A549 (cell line): ENCODE results near the gene ARHGAP19. TPM values are rescaled to one million over a fixed set of nuclear protein-coding genes. Genes with fewer than 3 reads are reported as not detected.

Experiments used
- ATAC-seq, 2 experiments: fragments of 200-7000 bp in 1 of 2; fragments of >200 bp in 1 of 2; cut with Nextera tagmentation in 1 of 2; cut with Tn5 transposase in 1 of 2; 3 replicates each; pipeline versions ENCODE4 v1.8.0 to v1.9.1; 2018 to 2020; ENCODE audit warnings: mild to moderate bottlenecking in 1 of 2, moderate library complexity in 1 of 2
- CTCF ChIA-PET: fragments of 300-600 bp; sonication (Branson Sonifier 250); formaldehyde crosslinking; extraction: SDS; loops from one replicate; lab custom pipeline; 2021; ENCODE audit warnings: antibody characterized with exemption, inconsistent platforms; lab: Yijun Ruan, JAX
- POLR2A ChIA-PET: fragments of 350-600 bp; formaldehyde crosslinking; extraction: SDS; loops from one replicate; lab custom pipeline; 2021; ENCODE audit warnings: antibody characterized with exemption, inconsistent platforms; lab: Yijun Ruan, JAX
- DNase-seq, 2 experiments: peaks; one replicate each; pipeline versions ENCODE4 v3.0.0 to v3.0.0-alpha.2; 2011 to 2016; ENCODE audit warnings: low read depth in 1 of 2, low spot score in 1 of 2
- FAIRE-seq: peaks from 2 replicates; lab custom pipeline; 2011; peaks lifted over from hg19 to GRCh38; lab: Jason Lieb, UNC
- H3K27ac ChIP-seq, 2 experiments: fragments of >200 bp; sonication (Bioruptor Twin); formaldehyde crosslinking; 3 replicates each; pipeline ENCODE4 v1.5.1; 2016 to 2017
- H3K4me1 ChIP-seq: fragments of >200 bp; sonication (Bioruptor Twin); formaldehyde crosslinking; 3 replicates; pipeline ENCODE4 v1.6.1; 2016
- H3K4me2 ChIP-seq: fragments of >200 bp; sonication (Bioruptor Twin); formaldehyde crosslinking; 3 replicates; pipeline ENCODE4 v1.6.1; 2016
- H3K4me3 ChIP-seq: fragments of >200 bp; sonication (Bioruptor Twin); formaldehyde crosslinking; 3 replicates; pipeline ENCODE4 v1.5.1; 2016
- H3K9me3 ChIP-seq: fragments of >200 bp; sonication (Bioruptor Twin); formaldehyde crosslinking; 3 replicates; pipeline ENCODE4 v1.6.1; 2016
- BCL3 ChIP-seq: fragments of >200 bp; sonication (Bioruptor Twin); formaldehyde crosslinking; IDR thresholded peaks from 3 replicates; pipeline ENCODE4 v1.6.1; 2016
- CEBPB ChIP-seq, 2 experiments: fragments of >200 bp in 1 of 2; sonication (Bioruptor Twin) in 1 of 2; formaldehyde crosslinking in 1 of 2; IDR thresholded peaks; 2 replicates each; pipeline ENCODE4 v1.6.1; 2012 to 2016
- CTCF ChIP-seq: fragments of >200 bp; sonication (Bioruptor Twin); formaldehyde crosslinking; IDR thresholded peaks from 3 replicates; pipeline ENCODE4 v1.5.1; 2016
- EHMT2 ChIP-seq: fragments of 200-600 bp; sonication (generic); IDR thresholded peaks from 2 replicates; pipeline ENCODE4 v1.6.1; 2016; ENCODE audit warnings: antibody characterized with exemption, low read depth, mild to moderate bottlenecking, moderate library complexity
- ELK1 ChIP-seq: fragments of 150-350 bp; IDR thresholded peaks from 2 replicates; pipeline ENCODE4 v1.6.1; 2014; ENCODE audit warnings: low read depth, mild to moderate bottlenecking, low read length
- ESRRA ChIP-seq: fragments of 150-350 bp; IDR thresholded peaks from 2 replicates; pipeline ENCODE4 v1.6.1; 2014; ENCODE audit warnings: mild to moderate bottlenecking, low read length, borderline replicate concordance
- FOSB ChIP-seq: fragments of 250-450 bp; sonication (Bioruptor Pico); IDR thresholded peaks from 2 replicates; pipeline ENCODE4 v1.5.0; 2020; ENCODE audit warnings: mild to moderate bottlenecking, moderate library complexity
- FOSL2 ChIP-seq, 2 experiments: fragments of 450-650 bp in 1 of 2; fragments of >200 bp in 1 of 2; sonication (Bioruptor Twin) in 1 of 2; formaldehyde crosslinking; IDR thresholded peaks; 2 replicates each; pipeline versions ENCODE4 v1.5.0 to v1.6.1; 2016 to 2020; ENCODE audit warnings: mild to moderate bottlenecking in 1 of 2, moderate library complexity in 1 of 2
- HES2 ChIP-seq: fragments of >200 bp; sonication (Bioruptor Twin); formaldehyde crosslinking; IDR thresholded peaks from 2 replicates; pipeline ENCODE4 v1.6.1; 2016
- HEYL ChIP-seq: fragments of 250-450 bp; sonication (Bioruptor Pico); IDR thresholded peaks from 2 replicates; pipeline ENCODE4 v1.8.0; 2021; ENCODE audit warnings: mild to moderate bottlenecking, moderate library complexity
- JUN ChIP-seq, 2 experiments: fragments of >200 bp; sonication (Bioruptor Twin); formaldehyde crosslinking; IDR thresholded peaks; 2 replicates in 1 of 2; 3 replicates in 1 of 2; pipeline ENCODE4 v1.6.1; 2016 to 2017
- MAFK ChIP-seq: fragments of 450-650 bp; IDR thresholded peaks from 2 replicates; pipeline ENCODE4 v1.6.1; 2014; ENCODE audit not compliant: partially characterized antibody
- MAX ChIP-seq: IDR thresholded peaks from 2 replicates; pipeline ENCODE4 v1.6.1; 2012
- NFE2L2 ChIP-seq: fragments of 150-350 bp; conservative IDR thresholded peaks from 2 replicates; pipeline ENCODE4 v1.6.1; 2014; ENCODE audit warnings: low read length
- NR3C1 ChIP-seq: fragments of >200 bp; sonication (Bioruptor Twin); formaldehyde crosslinking; IDR thresholded peaks from 3 replicates; pipeline ENCODE4 v1.6.1; 2017
- POLR2A ChIP-seq: IDR thresholded peaks from 2 replicates; pipeline ENCODE4 v1.6.1; 2012; ENCODE audit warnings: mild to moderate bottlenecking, low read length
- RCOR1 ChIP-seq: fragments of 150-350 bp; IDR thresholded peaks from 2 replicates; pipeline ENCODE4 v1.6.1; 2014; ENCODE audit warnings: antibody characterized with exemption, low read length, low read depth
- RFX5 ChIP-seq: fragments of 450-650 bp; IDR thresholded peaks from 2 replicates; pipeline ENCODE4 v1.7.1; 2014; ENCODE audit warnings: antibody characterized with exemption, mild to moderate bottlenecking, moderate library complexity
- SMC3 ChIP-seq: fragments of >200 bp; sonication (Bioruptor Twin); formaldehyde crosslinking; IDR thresholded peaks from 3 replicates; pipeline ENCODE4 v1.6.1; 2018; ENCODE audit warnings: inconsistent platforms
- SREBF2 ChIP-seq: fragments of 450-650 bp; IDR thresholded peaks from 2 replicates; pipeline ENCODE4 v1.6.1; 2014; ENCODE audit warnings: mild to moderate bottlenecking, moderate library complexity
- TP53 ChIP-seq: fragments of 250-450 bp; sonication (Bioruptor Pico); IDR thresholded peaks from 2 replicates; pipeline ENCODE4 v1.5.0; 2021; ENCODE audit warnings: mild to moderate bottlenecking, moderate library complexity
- WGBS: methylation state at CpG from one replicate; pipeline ENCODE4 v1.1.6; 2017; ENCODE audit errors: missing lambda C conversion rate; 5-methylcytosine and 5-hydroxymethylcytosine counted together
- polyA plus RNA-seq, 4 experiments: library from polyadenylated mRNA; depleted of rRNA in 3 of 4; stranded (reverse); fragments of >200 nt; fragmentation: RNase III in 1 of 4; extraction: RNeasy Plus Mini Kit Qiagen cat#74134 plus additional on column Dnase treatment in 1 of 4; gene quantifications; 2 replicates in 3 of 4; 3 replicates in 1 of 4; pipeline ENCODE4 v1.2.3, GENCODE V29; 2011 to 2017

ARHGAP19 gene
- polyA plus RNA-seq, 2 of the 4 experiments (the other 2 are of a cell fraction) = 6.0 to 11.9 TPM

GRCh38 chr10:97200616-97201015 lies 91.8 kb downstream of the ARHGAP19 start:
- Histone ChIP-seq H3K4me1 (no peaks in the 10 kb centered on the region), H3K4me3 (no peak overlapping the region), H3K9me3 (no peaks in the 10 kb centered on the region), H3K4me2 (no peak overlapping the region)
- FAIRE-seq (no peak), DNase-seq (no peak), ATAC-seq (no peak)
- 39% methylated on average over 6 of the region's 6 CpGs for WGBS
- TF ChIP-seq EHMT2 (no peak), MAFK (no peak), ELK1 (no peak), HES2 (no peak), FOSL2 (IDR thresholded peaks at IDR 0.05) (no peak), FOSL2 (CRISPR knock-in tag; IDR thresholded peaks at IDR 0.05) (no peak), HEYL (CRISPR knock-in tag) (no peak), CTCF (no peak)
- TF ChIP-seq, all 56 proteins: peak for 0
- no peak overlapping the region for H3K27ac ChIP-seq
- ChIA-PET POLR2A (no interaction called here), CTCF (interaction anchor here (1.2 to 32.0 kb wide), 6 partner anchors 8 to 163 kb away, joined by 3 to 779 read pairs (median 98); partner anchors contain the start of gene SLIT1)

- ATAC-seq (no peak), DNase-seq (no peak), FAIRE-seq (no peak)
- H3K9me3 ChIP-seq = no peaks in the 10 kb centered on the region
- 91% methylated on average over 3 of the region's 3 CpGs for WGBS
- no peak overlapping the region for H3K27ac ChIP-seq
- TF ChIP-seq FOSB = no peak
- no peak for TF ChIP-seq JUN (IDR thresholded peaks at IDR 0.05)
- TF ChIP-seq TP53 = no peak
- no peak for TF ChIP-seq MAX
- TF ChIP-seq RFX5 = no peak
- no peak for TF ChIP-seq CEBPB (IDR thresholded peaks at IDR 0.05)
- no peak for TF ChIP-seq NR3C1
- TF ChIP-seq POLR2A = no peak
- TF ChIP-seq ESRRA = no peak
- no peak for TF ChIP-seq SREBF2
- no peak for TF ChIP-seq BCL3
- TF ChIP-seq NFE2L2 = no peak
- TF ChIP-seq RCOR1 = no peak
- no peak for TF ChIP-seq SMC3
- CTCF ChIA-PET = interaction anchor here (1.7 to 32.0 kb wide), 6 partner anchors 10 to 824 kb away, joined by 3 to 779 read pairs (median 98); partner anchors contain the start of gene SLIT1
- no peak overlapping the region for H3K4me2 ChIP-seq
- H3K4me3 ChIP-seq = no peak overlapping the region
- no peaks in the 10 kb centered on the region for H3K4me1 ChIP-seq
- POLR2A ChIA-PET = no interaction called here
These were observed 93.3 kb downstream of the ARHGAP19 start for GRCh38 chr10:97199152-97199551.
